ENCODE results near the gene TMCO4. TPM values are rescaled to one million over a fixed set of nuclear protein-coding genes. Genes with fewer than 3 reads are reported as not detected.
A peak's percentile ranks its signal among the peaks of the same experiment; 100 is the strongest.

Gene TMCO4
- total RNA-seq, 2 experiments from 2014 or later, result 1.2 to 8.1 TPM

GRCh38 chr1:19811206-19811851 lies 11.6 kb upstream of the TMCO4 start:
- no peaks in the 10 kb centered on the region for H3K9me3 ChIP-seq (ENCODE audit: low read length)
- no peak overlapping the region for H3K4me3 ChIP-seq (ENCODE audit: low read depth, low read length, poor library complexity, severe bottlenecking)
- ChIA-PET POLR2A (no interaction called here), CTCF (ENCODE audit: unreplicated experiment) (no interaction called here)
- no TSS peak for BruUV-seq (replicated peaks)
- intact Hi-C loops (cut with micrococcal nuclease; ENCODE audit: unreplicated experiment), result no loop called here
- H3K9me2 ChIP-seq (ENCODE audit: insufficient read depth, low read length), result no peaks in the 10 kb centered on the region
- no peak overlapping the region for H3K4me2 ChIP-seq (ENCODE audit: low read length)
- TF ChIP-seq CTCF (conservative IDR thresholded peaks at IDR 0.05; ENCODE audit: low read length) (peak; percentile 74), EZH2phosphoT487 (IDR thresholded peaks at IDR 0.05; ENCODE audit: borderline replicate concordance, low read depth, low read length) (no peak)
- H3K79me2 ChIP-seq (ENCODE audit: insufficient read depth, low read depth, low read length), result no peaks in the 10 kb centered on the region
- no peak overlapping the region for H2AFZ ChIP-seq (ENCODE audit: low read length)
- H3K27ac ChIP-seq (ENCODE audit: low read depth, low read length, poor library complexity, severe bottlenecking), result no peak overlapping the region
- no peaks in the 10 kb centered on the region for H4K20me1 ChIP-seq (ENCODE audit: insufficient read depth, low read length)
- peaks cover 18% of the 10 kb centered on the region for H3K4me1 ChIP-seq (ENCODE audit: insufficient read depth, low read length, poor library complexity, severe bottlenecking)
- DNase-seq (ENCODE audit: low spot score), result peak; percentile 42
- no peaks in the 10 kb centered on the region for H3K36me3 ChIP-seq (ENCODE audit: insufficient read depth, low read length)

- CTCF ChIA-PET (ENCODE audit: unreplicated experiment), result no interaction called here
- POLR2A ChIA-PET, result no interaction called here
- H3K27ac ChIP-seq (ENCODE audit: low read depth, low read length, poor library complexity, severe bottlenecking), result no peak overlapping the region
- no peaks in the 10 kb centered on the region for H3K9me2 ChIP-seq (ENCODE audit: insufficient read depth, low read length)
- no peak for DNase-seq (ENCODE audit: low spot score)
- no peaks in the 10 kb centered on the region for H3K79me2 ChIP-seq (ENCODE audit: insufficient read depth, low read depth, low read length)
- H4K20me1 ChIP-seq (ENCODE audit: insufficient read depth, low read length), result no peaks in the 10 kb centered on the region
- no peak overlapping the region for H3K4me3 ChIP-seq (ENCODE audit: low read depth, low read length, poor library complexity, severe bottlenecking)
- H3K36me3 ChIP-seq (ENCODE audit: insufficient read depth, low read length), result no peaks in the 10 kb centered on the region
- no peaks in the 10 kb centered on the region for H3K4me1 ChIP-seq (ENCODE audit: insufficient read depth, low read length, poor library complexity, severe bottlenecking)
- no peaks in the 10 kb centered on the region for H3K9me3 ChIP-seq (ENCODE audit: low read length)
- BruUV-seq (replicated peaks), result no TSS peak
- H2AFZ ChIP-seq (ENCODE audit: low read length), result no peak overlapping the region
- intact Hi-C loops (cut with micrococcal nuclease; ENCODE audit: unreplicated experiment), result no loop called here
- TF ChIP-seq EZH2phosphoT487 (IDR thresholded peaks at IDR 0.05; ENCODE audit: borderline replicate concordance, low read depth, low read length), result no peak
- no peak for TF ChIP-seq CTCF (conservative IDR thresholded peaks at IDR 0.05; ENCODE audit: low read length)
- no peak overlapping the region for H3K4me2 ChIP-seq (ENCODE audit: low read length)
Measured at GRCh38 chr1:19809044-19809750, 9.5 kb upstream of the TMCO4 start.

GRCh38 chr1:19808351-19808750 lies 8.6 kb upstream of the TMCO4 start:
- intact Hi-C loops (cut with micrococcal nuclease; ENCODE audit: unreplicated experiment), result no loop called here
- H3K4me3 ChIP-seq (ENCODE audit: low read depth, low read length, poor library complexity, severe bottlenecking), result no peak overlapping the region
- BruUV-seq (replicated peaks), result no TSS peak
- H4K20me1 ChIP-seq (ENCODE audit: insufficient read depth, low read length), result no peaks in the 10 kb centered on the region
- H3K4me2 ChIP-seq (ENCODE audit: low read length), result no peak overlapping the region
- no peaks in the 10 kb centered on the region for H3K36me3 ChIP-seq (ENCODE audit: insufficient read depth, low read length)
- ChIA-PET POLR2A (no interaction called here), CTCF (ENCODE audit: unreplicated experiment) (no interaction called here)
- no peaks in the 10 kb centered on the region for H3K79me2 ChIP-seq (ENCODE audit: insufficient read depth, low read depth, low read length)
- no peaks in the 10 kb centered on the region for H3K4me1 ChIP-seq (ENCODE audit: insufficient read depth, low read length, poor library complexity, severe bottlenecking)
- no peaks in the 10 kb centered on the region for H3K9me3 ChIP-seq (ENCODE audit: low read length)
- H3K9me2 ChIP-seq (ENCODE audit: insufficient read depth, low read length), result no peaks in the 10 kb centered on the region
- TF ChIP-seq EZH2phosphoT487 (IDR thresholded peaks at IDR 0.05; ENCODE audit: borderline replicate concordance, low read depth, low read length), result no peak
- TF ChIP-seq CTCF (conservative IDR thresholded peaks at IDR 0.05; ENCODE audit: low read length), result no peak
- H3K27ac ChIP-seq (ENCODE audit: low read depth, low read length, poor library complexity, severe bottlenecking), result no peak overlapping the region
- no peak overlapping the region for H2AFZ ChIP-seq (ENCODE audit: low read length)
- no peak for DNase-seq (ENCODE audit: low spot score)
